ENCODE data around the gene N4BP3. TPM values are rescaled to one million over a fixed set of nuclear protein-coding genes. Genes with fewer than 3 reads are reported as not detected.
A peak's percentile ranks its signal among the peaks of the same experiment; 100 is the strongest.

Gene N4BP3
- total RNA-seq, 2 experiments from 2014 or later: 26.1 to 28.3 TPM

GRCh38 chr5:178136990-178137389, 23.7 kb downstream of the N4BP3 start:
- Histone ChIP-seq H3K4me3 (ENCODE audit: low read depth, low read length, poor library complexity, severe bottlenecking) (no peak overlapping the region), H3K9me2 (ENCODE audit: insufficient read depth, low read length) (no peaks in the 10 kb centered on the region), H3K9me3 (ENCODE audit: low read length) (no peaks in the 10 kb centered on the region), H3K4me1 (ENCODE audit: insufficient read depth, low read length, poor library complexity, severe bottlenecking) (peaks cover 5% of the 10 kb centered on the region), H4K20me1 (ENCODE audit: insufficient read depth, low read length) (no peaks in the 10 kb centered on the region), H3K4me2 (ENCODE audit: low read length) (no peak overlapping the region), H3K36me3 (ENCODE audit: insufficient read depth, low read length) (peaks cover 84% of the 10 kb centered on the region), H3K27ac (ENCODE audit: low read depth, low read length, poor library complexity, severe bottlenecking) (no peak overlapping the region), H2AFZ (ENCODE audit: low read length) (no peak overlapping the region), H3K79me2 (ENCODE audit: insufficient read depth, low read depth, low read length) (peaks cover 7% of the 10 kb centered on the region; the same call in 1 of the 2 replicates)
- TF ChIP-seq, protein P1, sequence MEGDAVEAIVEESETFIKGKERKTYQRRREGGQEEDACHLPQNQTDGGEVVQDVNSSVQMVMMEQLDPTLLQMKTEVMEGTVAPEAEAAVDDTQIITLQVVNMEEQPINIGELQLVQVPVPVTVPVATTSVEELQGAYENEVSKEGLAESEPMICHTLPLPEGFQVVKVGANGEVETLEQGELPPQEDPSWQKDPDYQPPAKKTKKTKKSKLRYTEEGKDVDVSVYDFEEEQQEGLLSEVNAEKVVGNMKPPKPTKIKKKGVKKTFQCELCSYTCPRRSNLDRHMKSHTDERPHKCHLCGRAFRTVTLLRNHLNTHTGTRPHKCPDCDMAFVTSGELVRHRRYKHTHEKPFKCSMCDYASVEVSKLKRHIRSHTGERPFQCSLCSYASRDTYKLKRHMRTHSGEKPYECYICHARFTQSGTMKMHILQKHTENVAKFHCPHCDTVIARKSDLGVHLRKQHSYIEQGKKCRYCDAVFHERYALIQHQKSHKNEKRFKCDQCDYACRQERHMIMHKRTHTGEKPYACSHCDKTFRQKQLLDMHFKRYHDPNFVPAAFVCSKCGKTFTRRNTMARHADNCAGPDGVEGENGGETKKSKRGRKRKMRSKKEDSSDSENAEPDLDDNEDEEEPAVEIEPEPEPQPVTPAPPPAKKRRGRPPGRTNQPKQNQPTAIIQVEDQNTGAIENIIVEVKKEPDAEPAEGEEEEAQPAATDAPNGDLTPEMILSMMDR (conservative IDR thresholded peaks at IDR 0.05; ENCODE audit: low read length): no peak
- TF ChIP-seq EZH2phosphoT487 (IDR thresholded peaks at IDR 0.05; ENCODE audit: borderline replicate concordance, low read depth, low read length): no peak
- intact Hi-C loops (cut with micrococcal nuclease; ENCODE audit: unreplicated experiment): no loop called here
- no peak for DNase-seq (ENCODE audit: low spot score)
- BruUV-seq (replicated peaks): no TSS peak
- CTCF ChIA-PET (ENCODE audit: unreplicated experiment): interaction anchor here (1.1 kb wide), 1 partner anchor 34 kb away, joined by 3 read pairs; no protein-coding TSS in a partner anchor
- POLR2A ChIA-PET: interaction anchor here (3.0 kb wide), 1 partner anchor 17 kb away, joined by 13 read pairs; no protein-coding TSS in a partner anchor

- TF ChIP-seq EZH2phosphoT487 (IDR thresholded peaks at IDR 0.05; ENCODE audit: borderline replicate concordance, low read depth, low read length): no peak
- TF ChIP-seq, protein P1 (conservative IDR thresholded peaks at IDR 0.05; ENCODE audit: low read length): no peak
- Histone ChIP-seq H3K27ac (ENCODE audit: low read depth, low read length, poor library complexity, severe bottlenecking) (no peak overlapping the region), H3K4me1 (ENCODE audit: insufficient read depth, low read length, poor library complexity, severe bottlenecking) (no peaks in the 10 kb centered on the region), H3K79me2 (ENCODE audit: insufficient read depth, low read depth, low read length) (no peaks in the 10 kb centered on the region; the same call in 1 of the 2 replicates), H4K20me1 (ENCODE audit: insufficient read depth, low read length) (no peaks in the 10 kb centered on the region), H3K9me3 (ENCODE audit: low read length) (no peaks in the 10 kb centered on the region), H3K4me3 (ENCODE audit: low read depth, low read length, poor library complexity, severe bottlenecking) (no peak overlapping the region), H3K36me3 (ENCODE audit: insufficient read depth, low read length) (peaks cover 93% of the 10 kb centered on the region), H3K4me2 (ENCODE audit: low read length) (no peak overlapping the region), H2AFZ (ENCODE audit: low read length) (no peak overlapping the region), H3K9me2 (ENCODE audit: insufficient read depth, low read length) (no peaks in the 10 kb centered on the region)
- no peak for DNase-seq (ENCODE audit: low spot score)
- intact Hi-C loops (cut with micrococcal nuclease; ENCODE audit: unreplicated experiment): no loop called here
- BruUV-seq (replicated peaks): no TSS peak
- ChIA-PET POLR2A (interaction anchor here (0.7 to 0.8 kb wide), 2 partner anchors 15 to 16 kb away, joined by 3 read pairs; partner anchors contain the start of gene NHP2), CTCF (ENCODE audit: unreplicated experiment) (interaction anchor here (1.1 kb wide), 1 partner anchor 35 kb away, joined by 3 read pairs; no protein-coding TSS in a partner anchor)
Observed at GRCh38 chr5:178137991-178138390, 24.7 kb downstream of the N4BP3 start.

GRCh38 chr5:178141550-178141949, 28.2 kb downstream of the N4BP3 start:
- intact Hi-C loops (cut with micrococcal nuclease; ENCODE audit: unreplicated experiment): no loop called here
- no peak overlapping the region for H3K4me3 ChIP-seq (ENCODE audit: low read depth, low read length, poor library complexity, severe bottlenecking)
- H3K36me3 ChIP-seq (ENCODE audit: insufficient read depth, low read length): peaks cover 93% of the 10 kb centered on the region
- BruUV-seq (replicated peaks): TSS peak; percentile 25
- H3K9me2 ChIP-seq (ENCODE audit: insufficient read depth, low read length): no peaks in the 10 kb centered on the region
- H3K9me3 ChIP-seq (ENCODE audit: low read length): no peaks in the 10 kb centered on the region
- ChIA-PET CTCF (ENCODE audit: unreplicated experiment) (no interaction called here), POLR2A (no interaction called here)
- no peaks in the 10 kb centered on the region for H3K4me1 ChIP-seq (ENCODE audit: insufficient read depth, low read length, poor library complexity, severe bottlenecking)
- no peak overlapping the region for H3K27ac ChIP-seq (ENCODE audit: low read depth, low read length, poor library complexity, severe bottlenecking)
- H2AFZ ChIP-seq (ENCODE audit: low read length): no peak overlapping the region
- no peak for TF ChIP-seq EZH2phosphoT487 (IDR thresholded peaks at IDR 0.05; ENCODE audit: borderline replicate concordance, low read depth, low read length)
- TF ChIP-seq, protein P1 (conservative IDR thresholded peaks at IDR 0.05; ENCODE audit: low read length): no peak
- no peaks in the 10 kb centered on the region for H4K20me1 ChIP-seq (ENCODE audit: insufficient read depth, low read length)
- DNase-seq (ENCODE audit: low spot score): no peak
- H3K79me2 ChIP-seq (ENCODE audit: insufficient read depth, low read depth, low read length): no peaks in the 10 kb centered on the region
- no peak overlapping the region for H3K4me2 ChIP-seq (ENCODE audit: low read length)
